Uterus (tissue), 2 donors: ENCODE data around the gene CCL27.

Experiments
- POLR2A ChIP-seq, 2 donors: fragments of 450-650 bp; IDR thresholded peaks; one replicate each; pipeline ENCODE4 v1.6.1; 2016; ENCODE audit warnings: antibody characterized with exemption in 2 of 2, mild to moderate bottlenecking in 1 of 2, moderate library complexity in 1 of 2
- TF ChIP-seq, protein P1 (sequence below), 4 experiments: fragments of 200-600 bp in 2 of 4; fragments of 450-650 bp in 2 of 4; sonication (generic) in 2 of 4; IDR thresholded peaks; one replicate each; pipeline ENCODE4 v1.5.1; 2016 to 2019; ENCODE audit warnings: antibody characterized with exemption in 4 of 4, mild to moderate bottlenecking in 2 of 4, moderate library complexity in 1 of 4

- TF ChIP-seq, protein P1, sequence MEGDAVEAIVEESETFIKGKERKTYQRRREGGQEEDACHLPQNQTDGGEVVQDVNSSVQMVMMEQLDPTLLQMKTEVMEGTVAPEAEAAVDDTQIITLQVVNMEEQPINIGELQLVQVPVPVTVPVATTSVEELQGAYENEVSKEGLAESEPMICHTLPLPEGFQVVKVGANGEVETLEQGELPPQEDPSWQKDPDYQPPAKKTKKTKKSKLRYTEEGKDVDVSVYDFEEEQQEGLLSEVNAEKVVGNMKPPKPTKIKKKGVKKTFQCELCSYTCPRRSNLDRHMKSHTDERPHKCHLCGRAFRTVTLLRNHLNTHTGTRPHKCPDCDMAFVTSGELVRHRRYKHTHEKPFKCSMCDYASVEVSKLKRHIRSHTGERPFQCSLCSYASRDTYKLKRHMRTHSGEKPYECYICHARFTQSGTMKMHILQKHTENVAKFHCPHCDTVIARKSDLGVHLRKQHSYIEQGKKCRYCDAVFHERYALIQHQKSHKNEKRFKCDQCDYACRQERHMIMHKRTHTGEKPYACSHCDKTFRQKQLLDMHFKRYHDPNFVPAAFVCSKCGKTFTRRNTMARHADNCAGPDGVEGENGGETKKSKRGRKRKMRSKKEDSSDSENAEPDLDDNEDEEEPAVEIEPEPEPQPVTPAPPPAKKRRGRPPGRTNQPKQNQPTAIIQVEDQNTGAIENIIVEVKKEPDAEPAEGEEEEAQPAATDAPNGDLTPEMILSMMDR (IDR thresholded peaks at IDR 0.05), result no peak
- no peak for TF ChIP-seq POLR2A (IDR thresholded peaks at IDR 0.05)
These were observed 12.0 kb upstream of the CCL27 start for GRCh38 chr9:34674440-34674839.
